ENCODE data around the gene RXRG.

GRCh38 chr1:165416876-165417275 is 28.1 kb downstream of the RXRG start:
- TF ChIP-seq CTCF (conservative IDR thresholded peaks at IDR 0.05; ENCODE audit: low read depth, low read length) (no peak), EZH2 (IDR thresholded peaks at IDR 0.05; ENCODE audit: borderline replicate concordance, low read depth, low read length, poor library complexity, severe bottlenecking) (no peak)

All from A673 (cell line).